22Rv1 (cell line): ENCODE measurements around the gene CD44.

ENCODE experiments used
- H3K27ac ChIP-seq: fragments of 450-650 bp; 2 replicates; pipeline ENCODE4 v1.5.1; 2017
- ZFX ChIP-seq: fragments of 450-650 bp; IDR thresholded peaks from 2 replicates; pipeline ENCODE4 v1.6.1; 2017; ENCODE audit warnings: antibody characterized with exemption, borderline replicate concordance
- TF ChIP-seq, protein P1 (sequence below): fragments of 450-650 bp; IDR thresholded peaks from 2 replicates; pipeline ENCODE4 v1.5.1; 2017; ENCODE audit warnings: mild to moderate bottlenecking

CD44 gene

DNA sequence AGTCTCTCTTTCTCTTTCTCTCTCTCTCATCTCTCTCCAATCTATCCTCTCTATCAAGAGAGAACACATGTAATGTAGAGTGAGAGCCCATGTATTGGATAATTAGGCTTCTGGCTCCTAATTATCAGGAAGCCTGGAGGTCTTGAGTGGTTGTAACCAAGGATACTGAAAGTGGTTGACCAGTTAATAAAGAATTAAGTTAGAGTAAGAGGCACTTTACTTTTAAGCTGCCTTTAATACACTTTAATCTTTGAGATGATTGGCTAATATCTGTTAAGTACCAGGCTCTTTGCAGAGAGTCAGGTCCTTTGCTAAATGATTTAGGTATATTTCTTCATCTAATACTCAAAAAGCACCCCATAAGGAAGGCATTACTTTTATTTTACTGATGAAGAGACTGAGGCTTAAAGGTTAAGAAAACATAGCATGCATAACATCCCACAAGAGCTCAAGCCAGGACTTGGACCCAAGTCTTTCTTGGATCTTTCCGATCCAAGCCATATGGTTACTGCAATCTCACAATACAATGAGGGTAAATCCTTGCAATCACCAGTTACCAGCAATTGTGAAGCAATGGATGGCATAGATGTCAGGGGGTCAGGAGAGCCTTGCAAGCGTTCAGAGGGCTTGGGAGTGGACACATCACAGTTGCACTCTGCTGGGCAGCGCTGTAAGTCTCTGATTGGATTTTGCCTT is 22.1 kb downstream of the CD44 start:
- H3K27ac ChIP-seq = no peak overlapping the region
- TF ChIP-seq, protein P1, sequence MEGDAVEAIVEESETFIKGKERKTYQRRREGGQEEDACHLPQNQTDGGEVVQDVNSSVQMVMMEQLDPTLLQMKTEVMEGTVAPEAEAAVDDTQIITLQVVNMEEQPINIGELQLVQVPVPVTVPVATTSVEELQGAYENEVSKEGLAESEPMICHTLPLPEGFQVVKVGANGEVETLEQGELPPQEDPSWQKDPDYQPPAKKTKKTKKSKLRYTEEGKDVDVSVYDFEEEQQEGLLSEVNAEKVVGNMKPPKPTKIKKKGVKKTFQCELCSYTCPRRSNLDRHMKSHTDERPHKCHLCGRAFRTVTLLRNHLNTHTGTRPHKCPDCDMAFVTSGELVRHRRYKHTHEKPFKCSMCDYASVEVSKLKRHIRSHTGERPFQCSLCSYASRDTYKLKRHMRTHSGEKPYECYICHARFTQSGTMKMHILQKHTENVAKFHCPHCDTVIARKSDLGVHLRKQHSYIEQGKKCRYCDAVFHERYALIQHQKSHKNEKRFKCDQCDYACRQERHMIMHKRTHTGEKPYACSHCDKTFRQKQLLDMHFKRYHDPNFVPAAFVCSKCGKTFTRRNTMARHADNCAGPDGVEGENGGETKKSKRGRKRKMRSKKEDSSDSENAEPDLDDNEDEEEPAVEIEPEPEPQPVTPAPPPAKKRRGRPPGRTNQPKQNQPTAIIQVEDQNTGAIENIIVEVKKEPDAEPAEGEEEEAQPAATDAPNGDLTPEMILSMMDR = no peak
- no peak for TF ChIP-seq ZFX

DNA sequence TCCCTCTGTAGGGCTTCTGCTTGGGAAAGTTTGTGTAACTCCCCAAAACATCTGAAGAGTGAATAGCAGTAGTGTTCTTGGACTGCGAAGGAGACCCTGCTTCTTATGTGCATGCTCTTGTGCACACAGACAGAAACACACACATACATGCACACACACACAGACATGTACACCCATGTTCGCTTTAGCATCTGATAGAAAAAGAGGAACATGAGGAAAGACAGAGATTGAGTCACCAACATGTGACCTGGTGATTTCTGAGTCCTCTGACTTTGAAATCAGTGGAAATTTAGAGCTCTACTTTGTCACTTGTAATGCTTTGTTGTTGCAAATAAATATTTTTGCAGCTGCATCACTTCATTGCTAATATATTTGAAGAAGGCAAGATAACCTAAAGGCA is 23.8 kb downstream of the CD44 start:
- H3K27ac ChIP-seq = no peak overlapping the region
- TF ChIP-seq, protein P1 = no peak
- TF ChIP-seq ZFX = no peak

DNA sequence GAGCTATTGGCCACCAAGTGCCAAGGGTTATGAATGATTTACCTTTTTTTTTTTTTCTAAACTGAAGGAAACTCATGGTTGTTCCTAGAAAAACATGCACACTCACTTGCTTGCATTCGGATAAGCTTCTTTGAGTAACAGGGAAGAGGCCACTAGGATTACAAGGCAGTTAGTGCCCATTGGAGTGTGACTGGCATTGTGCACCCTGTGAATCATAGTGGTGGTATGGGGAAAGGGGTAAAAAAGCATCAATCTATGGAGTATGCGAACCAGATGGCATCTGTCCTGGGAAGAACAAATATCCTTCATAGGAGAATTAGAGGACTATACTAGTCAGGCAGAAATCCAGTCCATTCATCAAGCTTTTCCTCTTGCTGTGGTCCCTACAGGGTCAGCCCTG is 24.2 kb downstream of the CD44 start:
- no peak overlapping the region for H3K27ac ChIP-seq
- TF ChIP-seq, protein P1 = no peak
- no peak for TF ChIP-seq ZFX

DNA sequence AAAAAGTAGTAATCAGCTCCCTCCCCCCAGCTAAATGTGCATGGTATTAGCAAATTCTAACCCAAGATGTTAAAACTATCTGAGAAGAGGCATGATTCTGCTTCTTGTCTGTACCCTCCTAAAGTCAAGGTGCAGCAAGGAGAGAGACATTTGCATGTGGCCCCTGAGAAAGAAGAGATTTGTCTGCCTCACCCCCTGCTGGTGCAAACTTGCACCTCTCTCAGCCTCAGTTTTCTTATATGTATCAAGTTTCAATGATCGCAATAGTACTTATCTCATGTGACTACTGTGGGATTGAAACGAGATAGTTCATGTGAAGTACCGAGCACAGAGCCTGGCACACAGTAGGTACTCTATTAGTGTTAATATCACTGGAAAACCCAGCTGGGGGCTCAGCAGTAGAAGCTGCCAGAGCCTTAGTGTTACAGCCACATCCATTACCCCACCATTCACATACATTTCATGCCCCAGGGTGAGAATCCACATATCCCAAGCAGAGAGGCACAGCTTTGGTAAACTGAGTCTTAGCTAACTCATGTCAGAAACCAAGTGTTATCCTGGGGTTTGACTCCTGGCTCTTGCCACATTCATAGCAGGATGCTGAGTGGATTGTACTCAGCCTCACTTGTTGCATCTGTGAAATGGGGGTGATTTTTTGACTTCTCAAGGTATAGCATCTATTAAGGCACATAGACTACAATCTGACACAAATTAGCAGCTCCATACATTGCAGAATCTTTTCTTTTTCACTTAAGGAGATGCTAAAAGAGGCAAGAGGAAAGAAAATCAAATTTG is 24.9 kb downstream of the CD44 start:
- TF ChIP-seq, protein P1 = peak; percentile 20
- no peak for TF ChIP-seq ZFX
- no peak overlapping the region for H3K27ac ChIP-seq

DNA sequence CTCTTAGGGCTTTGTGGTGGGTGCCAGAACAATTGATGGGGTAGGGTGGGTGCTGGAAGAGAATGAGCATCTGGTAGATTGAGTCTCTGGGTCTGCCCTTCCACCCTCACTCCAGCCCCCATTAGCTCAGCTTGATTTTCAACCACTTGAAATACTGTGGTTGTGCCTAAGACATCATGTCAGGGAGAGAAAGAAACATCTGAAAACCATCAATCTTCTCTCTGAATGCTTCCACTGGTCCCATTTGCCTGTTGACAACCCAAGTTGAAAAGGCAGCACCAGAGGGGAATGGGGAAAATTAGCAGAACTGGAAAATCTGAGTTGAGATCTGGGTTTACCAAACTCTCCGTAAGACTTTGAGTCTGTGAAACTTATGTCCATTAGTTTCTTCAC is 26.1 kb downstream of the CD44 start:
- TF ChIP-seq, protein P1 = no peak
- TF ChIP-seq ZFX = no peak
- H3K27ac ChIP-seq = no peak overlapping the region

DNA sequence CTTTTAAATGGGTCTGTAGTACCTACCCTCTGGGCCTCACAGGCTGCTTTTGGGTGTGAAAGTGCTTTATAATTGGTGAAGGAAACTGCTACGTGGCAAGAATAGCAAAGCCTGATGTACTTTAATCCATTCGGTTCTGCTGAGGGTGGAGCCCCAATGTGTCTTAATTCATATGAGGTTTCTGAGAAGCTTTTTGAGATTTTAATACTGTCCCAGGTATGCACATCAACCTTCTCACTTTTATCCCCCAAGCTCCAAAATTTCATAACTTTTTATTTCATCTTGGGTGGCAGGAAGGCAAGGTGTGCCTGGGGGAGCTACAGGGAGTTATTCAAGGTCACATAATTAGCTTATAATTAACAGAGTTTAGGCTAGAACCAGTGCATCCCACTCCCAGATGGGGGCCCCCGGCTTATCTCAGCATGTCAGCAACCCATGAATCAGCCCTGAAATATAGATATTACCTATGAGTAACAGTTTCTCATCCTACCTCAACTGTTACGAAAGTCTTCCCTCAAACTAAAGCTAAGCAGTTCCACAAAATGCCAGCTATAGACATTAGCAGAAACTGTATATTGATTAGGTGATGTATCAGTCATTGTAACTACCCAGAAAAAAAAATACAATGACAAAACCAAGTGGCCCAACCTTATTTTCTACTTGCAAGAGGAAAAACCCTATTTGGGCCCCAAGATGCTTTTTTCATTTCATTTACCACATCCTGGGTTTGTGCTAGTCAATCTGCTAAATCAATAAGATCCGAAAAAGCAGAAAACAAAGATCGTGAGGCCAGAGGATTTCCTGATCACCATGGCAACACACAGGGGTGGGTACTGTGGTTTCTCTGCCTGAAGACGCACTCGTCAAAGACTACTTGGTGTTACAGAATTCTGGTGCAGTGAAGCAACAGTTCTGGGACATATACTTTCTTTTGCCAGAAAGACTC is 26.7 kb downstream of the CD44 start:
- H3K27ac ChIP-seq = no peak overlapping the region

More for the DNA sequence above, 26.7 kb downstream of the CD44 start:
- TF ChIP-seq ZFX = no peak
- TF ChIP-seq, protein P1 = no peak
